Bronchus fibroblast of lung (primary cell): ENCODE measurements around the gene ZNF300. TPM values are rescaled to one million over a fixed set of nuclear protein-coding genes. Genes with fewer than 3 reads are reported as not detected.

Source experiments
- total RNA-seq: library from RNA; depleted of rRNA; stranded (reverse); fragments of >200 nt; gene quantifications from 2 replicates; pipeline ENCODE4 v1.2.3, GENCODE V29; 2015

The ZNF300 gene
- 8.0 and 8.1 TPM in 2 replicates for total RNA-seq

GRCh38 chr5:150904479-150905311, at the start of gene ZNF300:
ZNF300 (minus strand) TSS chr5:150904980; CDS start chr5:150903155, 1,825 bp downstream.

GRCh38 chr5:150846308-150846653, 58.5 kb downstream of the ZNF300 start, which contains the start of gene IRGM:
IRGM (plus strand) TSS chr5:150846521; CDS start chr5:150848124, 1,603 bp downstream.

Other genes with a start within 250 kb of the ZNF300 start
- gene MYOZ3, start 243.7 kb downstream of the ZNF300 start, total RNA-seq = 1.0 and 1.8 TPM in 2 replicates
- gene RBM22, start 203.9 kb downstream of the ZNF300 start, total RNA-seq = 28.7 and 29.1 TPM in 2 replicates
- 32.1 and 32.6 TPM in 2 replicates for gene DCTN4, start 146.0 kb downstream of the ZNF300 start, total RNA-seq
- gene SMIM3, start 126.2 kb downstream of the ZNF300 start, total RNA-seq = 35.8 and 37.0 TPM in 2 replicates
- gene IRGM, start 58.5 kb downstream of the ZNF300 start, total RNA-seq = not detected in 2 replicates
- 2.4 and 2.7 TPM in 2 replicates for gene GPX3, start 115.6 kb upstream of the ZNF300 start, total RNA-seq
- 46.9 and 47.9 TPM in 2 replicates for gene TNIP1, start 176.1 kb upstream of the ZNF300 start, total RNA-seq